HG03139 (cell line): ENCODE measurements around the gene ZNF302.
"Not testable (repeated sequence)": the region's sequence is repeated elsewhere in the genome, so short reads cannot be mapped to it uniquely, and the experiment has no call there.

Experiments used
- ATAC-seq: cut with Tn5 transposase; IDR thresholded peaks from one replicate; pipeline ENCODE4 v1.9.1; 2021; ENCODE audit not compliant: unreplicated experiment

ZNF302 gene

DNA sequence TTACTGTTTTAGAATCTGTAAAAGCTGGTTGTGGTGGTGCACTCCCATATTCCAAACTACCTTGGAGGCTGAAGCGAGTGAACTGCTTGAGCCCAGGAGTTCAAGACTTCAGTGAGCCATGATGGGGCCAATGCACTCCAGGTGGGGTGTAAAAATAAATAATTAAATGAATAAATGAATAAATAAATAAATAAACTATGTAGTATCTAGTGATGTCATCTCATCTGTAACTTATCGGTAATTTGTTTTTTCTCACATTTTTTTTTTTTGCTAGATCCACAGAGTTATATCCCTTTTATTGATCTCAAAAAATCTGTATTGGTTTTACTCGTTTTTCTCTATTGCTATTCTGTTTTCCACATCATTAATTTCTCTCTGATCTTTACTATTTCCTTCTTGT lies 5.5 kb upstream of the ZNF302 start:
- ATAC-seq, result no peak

DNA sequence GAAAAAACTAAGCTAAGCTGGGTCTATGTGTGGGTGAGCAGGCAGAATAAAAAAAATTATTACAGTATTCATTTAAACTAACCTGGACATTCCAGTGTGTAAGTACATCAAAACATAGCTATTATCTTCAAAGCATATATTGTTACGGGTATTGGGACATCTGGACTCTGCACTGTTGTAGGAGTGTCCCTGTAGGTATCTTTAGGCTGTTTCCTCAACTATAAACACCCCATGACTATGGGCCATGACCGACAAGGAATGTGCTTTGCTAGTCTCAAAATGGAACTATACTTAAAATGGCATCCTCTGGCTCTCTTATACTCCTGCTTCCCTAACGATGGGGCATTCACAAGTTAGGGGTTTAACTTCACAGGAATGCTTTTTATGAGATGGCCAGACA lies 3.9 kb upstream of the ZNF302 start:
- no peak for ATAC-seq

DNA sequence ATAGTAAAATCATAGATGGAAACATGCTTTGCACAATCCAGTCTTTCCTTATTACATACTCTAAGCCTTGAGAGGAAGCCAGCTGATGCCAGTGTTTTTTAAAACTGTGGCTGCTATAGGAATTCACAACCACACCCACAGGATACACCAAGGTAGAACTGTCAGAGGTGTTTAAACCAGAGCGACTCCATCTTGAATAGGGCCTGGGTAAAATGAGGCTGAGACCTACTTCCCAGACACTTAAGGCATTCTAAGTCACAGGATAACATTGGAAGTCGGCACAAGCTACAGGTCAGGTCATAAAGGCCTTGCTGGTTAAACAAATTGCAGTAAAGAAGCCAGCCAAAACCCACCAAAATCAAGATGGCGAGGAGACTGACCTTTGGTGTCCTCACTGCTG lies 2.2 kb upstream of the ZNF302 start:
- no peak for ATAC-seq

DNA sequence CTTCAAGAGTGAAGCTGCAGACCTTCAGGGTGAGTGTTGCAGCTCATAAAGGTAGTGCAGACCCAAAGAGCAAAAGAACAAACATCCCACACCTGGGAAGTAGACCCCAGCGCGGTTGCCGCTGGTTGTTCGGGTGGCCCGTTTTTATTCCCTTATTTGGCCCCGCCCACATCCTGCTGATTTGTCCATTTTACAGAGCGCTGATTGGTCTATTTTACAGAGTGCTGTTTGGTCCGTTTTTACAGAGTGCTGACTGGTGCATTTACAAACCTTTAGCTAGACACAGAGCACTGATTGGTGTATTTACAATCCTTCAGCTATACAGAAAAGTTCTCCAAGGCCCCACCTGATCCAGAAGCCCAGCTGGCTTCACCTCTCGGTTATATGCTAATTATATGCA lies 1.6 kb upstream of the ZNF302 start:
- no peak for ATAC-seq

DNA sequence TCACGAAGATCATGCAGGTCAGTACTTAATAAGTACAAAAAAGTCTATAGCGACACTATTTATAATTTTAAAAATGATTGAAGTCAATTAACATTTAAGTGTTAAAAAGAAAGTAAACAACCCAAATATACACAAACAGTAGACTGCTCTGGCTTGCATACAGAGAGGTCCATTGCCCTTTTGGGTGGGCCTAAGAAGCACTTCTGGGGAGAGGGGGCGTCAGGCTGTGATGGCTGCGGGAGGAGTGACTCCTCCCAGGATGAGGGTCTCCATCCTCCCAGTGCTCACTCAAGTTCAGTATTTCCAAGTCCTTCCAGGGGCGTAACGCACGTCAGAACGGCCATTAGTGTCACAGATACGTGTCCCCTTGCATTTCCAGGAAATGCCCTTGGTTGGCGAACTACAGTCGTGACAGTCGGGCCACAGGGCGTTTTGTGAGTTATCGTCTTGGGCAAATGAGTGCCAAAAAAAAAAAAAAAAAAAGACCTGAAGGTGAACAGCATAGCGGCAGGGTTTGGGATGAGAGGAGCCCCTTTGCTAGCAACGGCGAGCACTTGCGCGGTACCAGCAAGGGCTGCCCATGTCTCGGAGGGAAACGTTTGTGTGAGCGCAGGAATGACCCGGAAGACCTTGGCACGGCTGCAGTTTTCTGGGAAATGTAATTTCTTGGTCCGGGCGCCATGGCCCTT lies 637 bp upstream of the ZNF302 start, which contains the start of gene SCGB2B2:
TSS of gene SCGB2B2 (minus strand) at position 463 of the 689 bp plus-strand sequence. CDS start 82,596 bp downstream, outside the sequence.
- peak; percentile 42 for ATAC-seq

DNA sequence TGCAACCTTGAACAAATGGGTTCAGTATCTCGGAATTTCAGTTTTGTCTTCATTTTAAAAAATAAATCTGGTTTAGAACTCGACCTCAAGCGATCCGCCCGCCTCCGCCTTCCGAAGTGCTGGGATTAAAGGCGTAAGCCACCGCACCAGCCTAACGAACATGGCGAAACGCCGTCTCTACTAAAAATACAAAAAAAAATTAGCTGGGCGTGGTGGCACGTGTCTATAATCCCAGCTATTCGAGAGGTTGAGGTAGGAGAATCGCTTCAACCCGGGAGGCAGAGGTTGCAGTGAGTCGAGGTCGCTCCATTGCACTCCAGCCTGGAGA lies 571 bp downstream of the ZNF302 start:
- ATAC-seq, result no peak

DNA sequence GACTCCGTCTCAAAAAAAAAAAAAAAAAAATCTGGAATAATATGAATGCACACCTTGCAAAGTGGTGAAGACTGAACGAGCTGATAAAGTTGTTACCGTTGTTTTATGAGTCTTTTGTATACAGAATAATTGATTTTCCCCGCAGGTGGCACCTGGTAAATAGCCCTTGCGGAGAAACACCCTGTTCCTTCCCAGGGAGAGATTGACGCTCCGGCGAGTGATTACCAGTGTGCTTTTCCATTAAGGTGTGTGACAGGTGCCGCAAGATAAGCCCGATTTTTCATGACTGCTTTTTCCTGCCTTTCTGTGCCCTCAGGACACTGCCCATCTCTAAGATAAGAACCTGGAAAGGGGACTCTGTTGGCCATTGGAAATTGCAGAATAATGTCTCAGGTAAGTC lies 943 bp downstream of the ZNF302 start:
- no peak for ATAC-seq

DNA sequence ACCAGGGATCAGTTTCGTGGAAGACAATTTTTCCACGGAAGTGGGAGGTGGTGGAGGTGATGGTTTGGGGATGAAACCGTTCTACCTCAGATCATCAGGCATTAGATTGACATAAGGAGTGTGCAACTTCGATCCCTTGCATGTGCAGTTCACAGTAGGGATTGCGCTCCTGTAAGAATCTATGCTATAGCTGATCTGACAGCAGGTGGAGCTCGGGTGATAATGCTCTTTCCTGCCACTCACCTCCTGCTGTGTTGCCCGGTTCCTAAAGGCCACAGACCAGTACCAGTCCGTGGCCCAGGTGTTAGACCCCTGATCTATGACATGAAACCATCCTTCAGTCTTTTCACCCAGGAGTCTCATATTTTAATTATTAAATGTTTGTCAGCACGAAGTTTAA lies 4.0 kb downstream of the ZNF302 start:
- no peak for ATAC-seq

DNA sequence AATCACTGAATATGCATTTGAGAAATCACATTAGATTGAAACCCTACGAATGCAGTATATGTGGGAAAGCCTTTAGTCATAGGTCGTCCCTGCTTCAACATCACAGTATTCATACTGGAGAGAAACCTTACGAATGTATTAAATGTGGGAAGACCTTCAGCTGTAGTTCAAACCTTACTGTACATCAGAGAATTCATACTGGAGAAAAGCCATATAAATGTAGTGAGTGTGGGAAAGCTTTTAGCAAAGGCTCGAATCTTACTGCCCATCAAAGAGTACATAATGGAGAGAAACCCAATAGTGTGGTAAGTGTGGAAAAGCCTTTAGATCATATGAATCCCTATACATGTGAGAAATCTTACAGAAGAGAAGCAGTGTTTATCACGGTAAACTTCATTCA lies 7.8 kb downstream of the ZNF302 start:
- not testable (repeated sequence) for ATAC-seq

DNA sequence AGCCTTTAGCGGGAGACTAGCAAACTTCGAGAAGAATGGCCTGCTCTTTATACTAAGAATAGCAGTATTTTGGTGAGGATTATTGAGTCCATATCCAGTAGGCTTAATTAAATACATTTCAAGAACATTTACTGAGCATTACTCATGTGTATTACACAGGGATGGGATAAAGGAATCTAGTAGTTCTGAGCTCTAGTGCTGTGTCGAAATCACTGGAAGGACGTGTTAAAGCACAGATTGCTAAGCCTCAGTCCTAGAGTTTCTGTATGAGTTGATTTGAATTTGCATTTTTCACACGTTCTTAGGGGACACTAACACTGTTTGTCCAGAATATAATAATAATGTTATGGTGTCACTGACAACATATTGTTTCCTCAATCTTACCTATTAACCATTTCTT lies 9.0 kb downstream of the ZNF302 start:
- no peak for ATAC-seq

DNA sequence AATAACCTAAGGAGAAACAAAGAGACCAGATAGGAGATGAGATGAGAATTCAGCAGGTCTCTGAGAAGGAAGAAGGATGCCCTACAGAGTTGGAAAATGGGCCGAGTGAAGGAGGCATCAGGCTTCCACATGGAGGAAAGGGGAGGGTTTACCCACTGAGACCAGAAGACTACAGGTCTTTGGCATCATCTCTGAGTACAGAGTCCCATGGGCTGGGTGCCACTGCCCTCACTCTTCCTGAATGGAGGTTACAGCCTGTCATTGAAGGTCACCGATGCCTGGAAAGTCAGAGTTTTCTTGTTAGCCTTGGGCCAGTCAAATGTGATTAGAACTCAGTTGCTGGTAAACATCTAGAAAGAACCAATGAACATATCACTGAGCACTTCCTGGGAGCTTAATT lies 9.9 kb downstream of the ZNF302 start:
- ATAC-seq, result no peak

DNA sequence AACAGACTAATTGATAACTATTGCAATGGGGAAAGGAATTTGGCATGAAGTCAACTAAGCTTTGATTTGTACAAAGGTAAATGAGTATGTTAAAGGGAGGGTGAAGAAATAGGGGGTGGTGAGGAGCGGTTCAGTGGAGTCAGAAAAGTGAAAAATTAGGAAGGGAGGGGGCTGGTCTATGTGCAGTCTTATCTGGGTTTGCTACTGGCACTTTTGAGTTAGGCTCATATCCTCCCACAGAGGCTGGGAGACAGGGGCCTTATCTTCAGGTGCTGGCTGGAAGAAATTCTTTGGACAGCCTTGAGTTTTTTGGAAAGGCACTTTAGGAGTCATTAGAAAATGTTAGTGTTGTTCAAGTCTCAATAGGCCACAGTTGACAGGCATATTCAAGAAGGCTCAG lies 11.1 kb downstream of the ZNF302 start:
- no peak for ATAC-seq

DNA sequence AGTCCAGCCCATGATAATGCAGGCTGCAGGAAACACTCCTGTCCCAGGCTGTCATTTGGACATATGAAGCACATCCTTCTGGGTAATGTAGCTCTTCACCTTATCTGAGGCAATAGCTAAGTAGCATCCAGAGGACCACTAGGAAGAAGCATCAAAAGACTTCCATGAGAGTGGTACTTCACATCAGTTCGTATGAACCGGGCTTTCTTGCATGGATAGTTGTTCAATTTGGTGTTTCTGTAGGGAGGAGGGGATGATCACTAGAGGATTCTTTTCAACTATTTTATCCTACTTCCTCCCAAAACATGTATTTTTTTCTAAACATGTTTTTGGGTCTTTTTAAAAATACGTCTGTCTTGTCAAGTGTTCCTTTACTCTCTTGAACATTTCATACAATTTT lies 12.9 kb downstream of the ZNF302 start:
- no peak for ATAC-seq

DNA sequence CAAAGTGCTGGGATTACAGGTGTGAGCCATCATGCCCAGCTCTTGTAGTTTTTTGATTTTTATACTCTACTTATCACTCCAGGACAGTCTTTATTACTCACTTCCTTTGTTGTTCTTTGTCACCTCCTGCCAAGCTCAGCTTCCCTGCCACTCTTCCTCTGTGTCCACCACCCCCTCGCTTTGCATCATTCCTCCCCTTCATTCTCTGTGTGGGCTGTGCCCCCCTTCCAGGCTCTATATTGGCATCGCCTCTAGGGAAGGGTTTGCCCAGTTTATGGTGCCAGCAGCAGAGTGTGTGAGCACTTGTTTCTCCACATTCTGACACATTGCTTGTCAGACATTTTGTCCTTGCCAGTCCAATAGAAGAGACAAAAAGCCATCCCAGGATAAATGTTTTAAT lies 15.1 kb downstream of the ZNF302 start:
- ATAC-seq, result no peak

DNA sequence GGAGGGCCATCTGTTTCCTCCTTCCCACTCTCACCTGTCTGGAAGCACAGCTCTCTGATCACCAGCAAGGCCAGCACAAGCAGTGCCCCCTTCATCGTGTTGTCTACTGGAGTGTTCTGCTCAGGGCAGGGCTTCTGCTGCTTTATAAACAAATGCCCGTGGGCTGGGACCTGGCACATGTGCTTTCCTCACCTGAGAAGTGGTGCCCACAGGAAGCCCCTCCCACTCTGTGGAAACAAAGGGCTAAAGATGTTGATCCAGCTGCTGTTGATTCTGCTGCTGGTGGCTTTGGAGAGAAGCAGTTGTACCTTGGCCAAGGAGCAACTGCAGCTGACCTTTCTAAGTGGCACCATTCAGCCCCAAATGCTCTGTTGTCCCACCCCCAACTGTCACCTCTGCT lies 30.2 kb downstream of the ZNF302 start:
- no peak for ATAC-seq

DNA sequence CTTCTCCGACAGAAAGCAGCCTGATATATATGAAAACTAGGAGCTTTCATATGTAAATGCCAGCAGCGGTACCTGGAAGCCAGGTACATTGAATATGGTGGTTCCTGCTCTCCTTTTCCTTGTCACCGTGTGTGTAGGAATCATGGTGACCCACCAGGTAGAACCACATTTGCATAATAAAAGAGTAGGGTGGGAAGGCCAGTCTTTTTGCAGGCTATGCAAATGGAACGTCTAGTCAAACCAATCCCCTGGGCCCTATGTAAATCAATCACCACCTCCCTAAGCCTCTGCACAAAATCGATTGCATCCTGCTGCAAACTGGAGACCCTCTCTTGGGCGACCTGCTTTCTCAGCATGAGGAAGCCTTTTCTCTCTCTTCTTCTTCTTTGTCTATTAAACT lies 34.4 kb downstream of the ZNF302 start:
- no peak for ATAC-seq

DNA sequence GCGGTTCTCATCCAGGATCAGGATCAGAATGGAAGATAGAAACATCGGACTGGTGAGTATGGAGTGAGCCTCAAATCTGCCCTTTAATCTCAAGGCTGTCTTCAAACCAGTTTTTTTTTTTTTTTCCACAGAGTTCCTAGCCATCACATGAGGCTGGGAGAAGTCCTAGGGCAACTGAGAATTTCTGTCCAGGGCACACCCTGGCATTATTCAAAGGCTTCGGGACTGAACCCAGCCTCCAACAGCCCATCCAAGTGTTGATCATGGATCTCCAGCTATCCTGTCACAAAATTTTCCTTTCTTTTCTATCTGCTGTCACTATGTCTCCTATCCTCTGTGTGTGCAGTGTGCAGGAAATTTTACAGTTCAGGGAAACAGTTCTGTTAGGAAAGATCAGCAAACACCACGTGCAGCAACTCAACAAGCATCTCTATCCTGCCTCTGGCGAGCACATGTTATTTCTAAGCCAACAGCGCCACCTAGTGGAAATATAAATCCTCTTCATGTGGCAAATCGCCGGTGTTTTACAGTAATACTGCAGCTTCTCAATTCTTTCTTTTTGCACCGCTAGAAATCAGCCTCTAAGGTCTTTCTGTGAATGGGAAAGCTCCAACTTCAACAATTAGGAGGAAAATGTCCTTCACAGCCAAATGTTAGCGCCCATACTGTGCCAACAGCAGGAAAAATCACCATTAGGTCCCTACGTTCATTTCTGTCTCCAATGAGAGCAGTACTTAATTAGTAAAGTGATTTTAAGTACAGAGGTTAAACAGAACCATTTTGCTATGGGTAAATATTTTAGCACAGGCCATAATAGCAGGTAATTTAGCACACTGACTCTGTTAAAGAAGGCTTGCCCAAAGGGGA lies 35.1 kb downstream of the ZNF302 start:
- no peak for ATAC-seq

DNA sequence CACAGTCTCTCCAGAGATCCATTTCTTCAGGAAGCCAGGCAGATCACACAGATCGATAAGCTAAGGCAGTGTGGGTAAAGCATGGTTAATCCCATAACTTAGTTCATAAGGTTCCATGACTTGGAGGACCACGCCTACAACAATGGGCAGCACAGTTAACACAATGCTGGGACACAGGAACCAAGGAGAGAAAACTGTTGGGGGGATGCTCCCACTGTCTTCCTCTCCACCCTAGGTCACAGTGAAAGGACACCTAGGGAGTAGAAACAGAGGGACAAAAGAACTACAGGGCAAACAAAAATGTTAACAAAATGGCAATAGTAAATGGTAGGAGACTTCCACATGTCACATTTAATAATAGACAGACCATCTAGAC lies 35.8 kb downstream of the ZNF302 start:
- ATAC-seq, result no peak

DNA sequence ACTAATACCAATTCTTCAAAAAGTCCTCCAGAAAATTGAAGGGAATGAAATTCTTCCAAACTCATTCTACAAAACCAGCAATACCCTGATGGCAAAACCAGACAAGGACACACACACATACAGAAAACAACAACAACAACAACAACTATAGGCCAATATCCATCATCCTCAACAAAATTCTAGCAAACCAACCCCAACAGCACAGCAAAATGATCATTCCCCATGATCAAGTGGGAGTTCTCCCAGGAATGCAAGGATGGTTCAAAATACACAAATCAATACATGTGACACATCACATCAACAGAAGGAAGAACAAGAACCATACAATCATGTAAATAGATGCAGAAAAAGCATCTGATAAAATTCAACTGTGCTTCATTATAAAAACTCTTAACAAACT lies 37.9 kb downstream of the ZNF302 start:
- no peak for ATAC-seq

DNA sequence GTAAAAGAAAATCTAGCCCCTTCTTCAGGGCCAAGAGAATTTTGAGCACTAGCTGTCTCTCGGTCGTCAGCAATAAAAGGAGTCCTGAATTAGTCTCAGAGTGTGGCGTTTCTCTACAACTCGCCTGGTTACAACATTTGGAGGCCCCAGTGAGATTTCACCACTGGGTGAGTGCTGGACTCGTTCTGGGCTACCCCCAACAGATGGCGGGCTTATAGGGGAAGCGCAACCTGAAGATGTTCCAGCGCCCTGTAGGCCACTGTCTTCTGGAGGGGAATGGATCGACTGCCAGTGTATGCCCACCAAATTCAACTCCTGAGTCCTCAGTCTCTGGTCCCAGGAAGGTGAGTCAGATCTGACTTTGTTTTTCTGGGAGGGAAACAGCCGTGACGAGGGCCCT lies 44.9 kb downstream of the ZNF302 start:
- ATAC-seq, result no peak

DNA sequence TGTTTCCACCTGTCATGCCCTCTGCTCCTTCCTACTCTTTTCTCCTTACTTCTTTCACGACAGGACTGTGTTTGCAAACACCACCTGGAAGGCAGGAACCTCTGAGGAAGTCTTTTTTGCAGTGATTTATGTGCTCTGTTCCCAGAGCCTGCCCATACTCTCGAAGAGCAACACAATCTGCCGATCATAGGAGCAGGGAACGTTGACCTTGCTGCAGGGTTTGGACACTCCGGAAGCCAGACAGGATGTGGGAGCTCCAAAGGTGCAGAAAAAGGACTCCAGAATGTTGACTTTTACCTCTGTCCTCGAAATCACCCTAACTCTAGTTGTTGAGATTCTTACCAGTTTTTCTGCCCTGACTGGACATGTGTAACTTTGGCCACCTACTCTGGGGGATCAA lies 47.9 kb downstream of the ZNF302 start:
- no peak for ATAC-seq

DNA sequence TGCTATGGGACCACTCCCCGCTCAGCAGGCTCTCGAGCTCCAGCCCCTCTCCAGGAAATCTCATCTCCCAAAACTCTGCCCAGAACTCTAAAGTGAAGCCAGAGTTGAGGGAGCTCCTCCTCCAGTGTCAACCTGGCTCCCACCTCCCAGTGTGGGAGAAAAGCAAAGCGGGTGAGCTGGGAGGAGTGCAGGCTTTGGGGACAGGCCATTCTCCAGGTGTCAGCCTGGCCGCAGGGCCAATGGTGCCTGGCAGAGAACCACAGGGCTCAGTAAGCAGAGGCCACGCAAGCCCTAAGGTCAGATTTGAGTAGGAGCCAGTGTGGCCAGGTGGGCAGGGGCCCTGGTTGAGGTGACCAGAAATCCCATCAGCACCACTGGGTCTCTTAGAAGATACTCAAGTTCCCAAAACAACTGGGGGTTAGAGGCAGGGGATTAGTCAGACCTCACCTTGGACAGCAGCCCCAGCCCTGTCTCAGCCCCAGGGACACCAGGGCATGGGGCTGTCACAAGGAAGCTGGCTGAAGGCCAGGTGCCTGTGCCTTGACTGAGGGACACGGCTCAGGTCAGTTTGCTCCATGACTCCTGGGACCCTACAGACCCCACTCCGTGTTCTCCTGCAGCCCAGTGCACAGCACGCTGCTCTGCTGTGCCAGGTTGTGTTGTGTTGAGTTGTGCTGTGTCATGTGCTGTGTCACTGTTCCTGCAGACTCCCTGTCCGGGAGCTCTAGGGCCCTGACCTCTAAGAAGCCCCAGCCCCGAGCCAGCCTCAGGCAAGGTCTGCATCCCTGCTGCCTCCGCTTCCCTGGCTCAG lies 53.7 kb downstream of the ZNF302 start:
- no peak for ATAC-seq
